RWPE2 (cell line): Measurements from ENCODE around the gene MAD2L1.

ENCODE experiments used
- ATAC-seq: fragments of 200-7000 bp; cut with Tn5 transposase; 3 replicates; pipeline ENCODE4 v1.9.1; 2021; ENCODE audit warnings: low read depth
- DNase-seq: peaks from one replicate; pipeline ENCODE4 v3.0.0-alpha.2; 2020; ENCODE audit warnings: low spot score
- H3K27ac ChIP-seq: fragments of 450-650 bp; 2 replicates; pipeline ENCODE4 v1.5.1; 2017; ENCODE audit warnings: mild to moderate bottlenecking; ENCODE audit not compliant: poor library complexity, severe bottlenecking
- H3K27me3 ChIP-seq: fragments of 250-450 bp; sonication (Bioruptor Pico); 2 replicates; pipeline ENCODE4 v1.5.1; 2021; ENCODE audit warnings: mild to moderate bottlenecking, moderate library complexity; ENCODE audit not compliant: insufficient read depth, poor library complexity, severe bottlenecking
- H3K36me3 ChIP-seq: fragments of 250-450 bp; sonication (Bioruptor Pico); 2 replicates; pipeline ENCODE4 v1.5.1; 2020; ENCODE audit warnings: low read depth, mild to moderate bottlenecking, moderate library complexity
- H3K4me1 ChIP-seq: fragments of 250-450 bp; sonication (Bioruptor Pico); 2 replicates; pipeline ENCODE4 v1.5.1; 2021; ENCODE audit warnings: mild to moderate bottlenecking, moderate library complexity; ENCODE audit not compliant: insufficient read depth, poor library complexity, severe bottlenecking
- H3K4me3 ChIP-seq: fragments of 250-450 bp; sonication (Bioruptor Pico); 2 replicates; pipeline ENCODE4 v1.5.1; 2021; ENCODE audit warnings: mild to moderate bottlenecking, moderate library complexity; ENCODE audit not compliant: severe bottlenecking
- H3K9me3 ChIP-seq: fragments of 250-450 bp; sonication (Bioruptor Pico); 2 replicates; pipeline ENCODE4 v1.5.1; 2021; ENCODE audit warnings: mild to moderate bottlenecking, moderate library complexity; ENCODE audit not compliant: severe bottlenecking
- CTCF ChIP-seq: fragments of 450-650 bp; IDR thresholded peaks from one replicate; pipeline ENCODE4 v1.5.1; 2017; ENCODE audit warnings: mild to moderate bottlenecking, moderate library complexity; ENCODE audit not compliant: poor library complexity, severe bottlenecking

The MAD2L1 gene

GRCh38 chr4:120066517-120067340 is at the start of gene MAD2L1:
Gene MAD2L1, minus strand, starts transcription at chr4:120066848. Its CDS starts 114 bp downstream, at chr4:120066734.
- no peaks in the 10 kb centered on the region for H3K9me3 ChIP-seq
- peak; percentile 93 for ATAC-seq
- peaks cover 40% of the 10 kb centered on the region for H3K36me3 ChIP-seq
- peak; percentile 97 for DNase-seq
- no peaks in the 10 kb centered on the region for H3K27me3 ChIP-seq
- no peak for TF ChIP-seq CTCF
- H3K4me1 ChIP-seq: peaks cover 36% of the 10 kb centered on the region
- H3K27ac ChIP-seq: peak within 1 kb of the TSS; percentile 87
- peak within 1 kb of the TSS; percentile 54 for H3K4me3 ChIP-seq

GRCh38 chr4:120111745-120112144 is 45.1 kb upstream of the MAD2L1 start:
- Histone ChIP-seq H3K4me3 (no peak overlapping the region), H3K9me3 (no peaks in the 10 kb centered on the region), H3K27ac (no peak overlapping the region), H3K4me1 (no peaks in the 10 kb centered on the region), H3K27me3 (no peaks in the 10 kb centered on the region), H3K36me3 (no peaks in the 10 kb centered on the region)
- DNase-seq: no peak
- no peak for ATAC-seq
- no peak for TF ChIP-seq CTCF

- Histone ChIP-seq H3K4me1 (no peaks in the 10 kb centered on the region), H3K27ac (no peak overlapping the region), H3K27me3 (no peaks in the 10 kb centered on the region), H3K36me3 (no peaks in the 10 kb centered on the region), H3K9me3 (no peaks in the 10 kb centered on the region), H3K4me3 (no peak overlapping the region)
- TF ChIP-seq CTCF: no peak
- DNase-seq (no peak), ATAC-seq (no peak)
These were observed 42.8 kb upstream of the MAD2L1 start for GRCh38 chr4:120109406-120109805.

GRCh38 chr4:120105472-120105871 is 38.8 kb upstream of the MAD2L1 start:
- Histone ChIP-seq H3K36me3 (no peaks in the 10 kb centered on the region), H3K27ac (no peak overlapping the region), H3K9me3 (no peaks in the 10 kb centered on the region), H3K4me1 (no peaks in the 10 kb centered on the region), H3K27me3 (no peaks in the 10 kb centered on the region), H3K4me3 (no peak overlapping the region)
- no peak for TF ChIP-seq CTCF
- ATAC-seq: no peak
- no peak for DNase-seq
